ENCODE measurements around the gene LMTK2.

Gene LMTK2

DNA sequence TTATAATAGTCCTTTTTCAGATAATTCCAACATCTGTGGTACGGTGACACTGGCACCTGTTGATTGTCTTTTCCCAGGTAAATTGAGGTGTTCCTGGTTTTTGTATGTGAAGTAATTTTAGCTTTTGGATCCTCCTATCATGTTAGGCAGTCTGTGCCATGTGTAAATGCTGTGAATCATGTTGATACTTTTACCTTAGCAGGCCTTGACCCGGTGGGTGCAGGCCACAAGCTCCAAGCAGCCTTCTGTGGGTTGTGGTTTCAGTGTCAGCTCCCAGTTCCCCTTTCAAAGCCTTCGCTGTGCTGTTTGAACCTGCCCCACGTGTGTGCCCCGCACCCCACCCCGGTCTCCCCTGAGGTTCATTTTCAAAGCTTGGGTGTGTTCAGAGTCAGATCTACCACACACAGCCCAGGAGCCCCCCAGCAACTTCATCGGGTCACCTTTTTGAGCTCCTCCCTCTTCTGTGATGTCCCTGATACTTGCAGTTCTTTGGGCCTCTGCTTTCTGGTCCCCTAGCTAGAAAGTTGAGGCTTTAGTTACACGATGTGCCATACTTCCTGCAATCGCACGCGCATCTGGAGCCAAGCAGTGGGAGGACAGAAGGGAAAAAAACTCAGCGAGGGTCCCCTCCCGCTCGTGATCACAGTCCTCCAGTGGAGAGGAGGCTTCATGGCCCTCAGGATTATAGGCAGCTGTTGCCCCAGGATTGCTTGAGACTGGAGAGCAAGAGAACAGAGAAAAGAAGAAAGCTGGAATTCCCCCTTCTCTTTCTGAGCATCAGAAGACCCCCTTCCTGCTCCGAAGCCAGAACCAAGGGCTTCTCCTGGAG lies 95.9 kb downstream of the LMTK2 start:
- DNase-seq = no peak

DNA sequence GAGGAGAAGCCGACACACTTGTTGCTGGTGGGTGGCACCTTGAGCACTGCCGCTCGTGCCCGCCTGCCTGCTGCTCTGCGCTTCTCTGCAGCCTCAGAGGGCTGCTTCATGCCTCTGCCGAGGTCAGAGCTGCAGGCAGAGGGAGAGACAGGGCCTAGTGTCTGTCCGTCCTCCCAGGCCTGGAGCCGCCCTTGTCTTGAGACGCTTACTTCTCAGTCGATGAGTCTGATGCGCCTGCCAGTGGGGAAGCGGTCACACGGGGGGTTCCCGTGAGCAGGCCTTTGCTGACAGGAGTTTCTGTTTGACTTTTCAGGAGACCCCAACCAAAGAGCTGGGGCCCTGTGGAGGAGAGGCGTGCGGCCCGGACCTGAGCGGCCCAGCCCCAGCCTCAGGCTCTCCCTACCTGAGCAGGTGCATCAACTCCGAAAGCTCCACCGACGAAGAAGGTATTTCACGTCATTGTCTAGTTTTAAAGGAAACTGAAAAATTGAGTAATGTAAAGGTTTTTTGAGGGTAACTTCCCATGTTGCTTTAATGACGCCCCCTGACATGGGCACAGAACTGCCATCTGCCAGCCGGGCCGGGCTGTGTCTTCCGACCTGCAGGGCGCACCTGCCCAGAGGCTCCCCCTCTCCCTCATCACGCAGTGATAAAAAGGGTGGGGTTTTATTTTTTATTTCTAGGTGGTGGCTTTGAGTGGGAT lies 96.8 kb downstream of the LMTK2 start:
- no peak for DNase-seq

DNA sequence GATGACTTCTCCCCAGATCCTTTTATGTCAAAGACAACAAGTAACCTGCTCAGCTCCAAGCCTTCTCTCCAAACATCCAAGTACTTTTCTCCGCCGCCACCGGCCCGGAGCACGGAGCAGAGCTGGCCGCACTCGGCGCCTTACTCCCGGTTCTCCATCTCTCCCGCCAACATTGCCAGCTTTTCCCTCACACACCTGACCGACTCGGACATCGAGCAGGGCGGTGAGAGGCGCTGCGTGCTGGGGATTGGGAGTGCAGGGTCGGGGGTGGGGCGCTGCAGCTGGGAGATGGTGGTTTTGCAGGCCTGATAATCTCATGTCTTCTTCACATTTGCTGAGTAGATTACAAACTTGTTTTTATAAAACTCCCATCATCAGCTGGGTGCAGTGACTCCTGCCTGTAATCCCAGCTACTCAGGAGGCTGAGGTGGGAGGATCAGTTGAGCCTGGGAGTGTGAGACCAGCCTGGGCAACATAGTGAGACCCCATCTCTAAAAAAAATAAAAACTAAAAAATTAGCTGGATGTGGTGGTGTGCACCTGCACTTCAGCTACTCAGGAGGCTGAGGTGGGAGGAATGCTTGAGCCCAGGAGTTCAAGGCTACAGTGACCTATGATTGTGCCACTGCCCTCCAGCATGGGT lies 97.4 kb downstream of the LMTK2 start:
- DNase-seq = no peak

DNA sequence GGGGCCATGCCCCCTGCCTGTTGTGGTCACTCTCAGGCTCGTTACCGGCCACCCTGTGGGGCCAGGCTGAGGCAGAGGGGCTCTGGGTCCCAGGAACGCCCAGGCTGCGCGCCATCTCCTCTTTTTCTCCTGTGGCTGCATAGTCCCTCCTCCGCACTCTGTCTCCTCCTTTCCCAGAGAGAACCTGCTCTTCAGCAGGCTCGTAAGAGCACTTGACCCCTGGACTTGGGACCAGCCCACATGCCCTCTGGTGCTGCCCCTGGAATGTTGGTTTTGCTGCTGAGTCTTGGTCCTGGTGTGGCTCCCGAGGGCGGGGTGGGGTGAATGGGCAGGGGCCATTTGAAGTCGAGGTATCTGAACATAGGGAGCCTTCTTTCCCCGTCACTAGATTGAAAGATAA lies 98.0 kb downstream of the LMTK2 start:
- DNase-seq = no peak

DNA sequence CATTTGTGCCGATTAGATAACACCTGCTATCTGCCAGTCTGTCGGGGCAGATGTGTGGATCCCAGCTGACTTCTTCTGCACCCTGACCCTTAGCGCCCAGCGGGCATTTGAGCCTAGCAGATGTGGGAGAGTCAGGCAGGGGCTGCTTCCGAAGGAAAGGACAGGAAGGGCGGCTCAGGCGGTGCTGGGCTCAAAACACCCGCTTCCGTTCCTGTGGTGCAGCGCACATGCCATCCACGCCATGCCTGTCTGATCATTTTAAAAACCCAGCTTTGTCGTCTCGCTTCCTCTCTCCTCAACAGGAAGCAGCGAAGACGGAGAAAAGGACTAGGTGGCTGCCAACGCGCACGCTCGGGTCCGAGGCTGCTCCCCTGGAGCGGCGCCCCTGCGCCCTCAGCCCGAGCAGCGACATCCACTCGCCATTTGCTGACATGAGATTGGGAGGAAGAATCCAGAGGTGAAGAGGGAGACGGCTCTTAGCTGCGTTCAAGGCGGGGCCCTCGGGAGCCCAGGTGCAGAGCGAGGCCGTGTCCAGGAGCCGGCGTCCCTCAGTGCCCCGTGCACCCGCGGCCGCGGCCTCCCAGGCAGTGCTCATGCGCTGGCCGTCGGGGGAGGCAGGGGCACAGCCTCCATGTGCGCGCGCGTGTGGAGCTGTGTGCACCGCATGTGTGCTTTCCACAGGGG lies 98.6 kb downstream of the LMTK2 start:
- DNase-seq = no peak

DNA sequence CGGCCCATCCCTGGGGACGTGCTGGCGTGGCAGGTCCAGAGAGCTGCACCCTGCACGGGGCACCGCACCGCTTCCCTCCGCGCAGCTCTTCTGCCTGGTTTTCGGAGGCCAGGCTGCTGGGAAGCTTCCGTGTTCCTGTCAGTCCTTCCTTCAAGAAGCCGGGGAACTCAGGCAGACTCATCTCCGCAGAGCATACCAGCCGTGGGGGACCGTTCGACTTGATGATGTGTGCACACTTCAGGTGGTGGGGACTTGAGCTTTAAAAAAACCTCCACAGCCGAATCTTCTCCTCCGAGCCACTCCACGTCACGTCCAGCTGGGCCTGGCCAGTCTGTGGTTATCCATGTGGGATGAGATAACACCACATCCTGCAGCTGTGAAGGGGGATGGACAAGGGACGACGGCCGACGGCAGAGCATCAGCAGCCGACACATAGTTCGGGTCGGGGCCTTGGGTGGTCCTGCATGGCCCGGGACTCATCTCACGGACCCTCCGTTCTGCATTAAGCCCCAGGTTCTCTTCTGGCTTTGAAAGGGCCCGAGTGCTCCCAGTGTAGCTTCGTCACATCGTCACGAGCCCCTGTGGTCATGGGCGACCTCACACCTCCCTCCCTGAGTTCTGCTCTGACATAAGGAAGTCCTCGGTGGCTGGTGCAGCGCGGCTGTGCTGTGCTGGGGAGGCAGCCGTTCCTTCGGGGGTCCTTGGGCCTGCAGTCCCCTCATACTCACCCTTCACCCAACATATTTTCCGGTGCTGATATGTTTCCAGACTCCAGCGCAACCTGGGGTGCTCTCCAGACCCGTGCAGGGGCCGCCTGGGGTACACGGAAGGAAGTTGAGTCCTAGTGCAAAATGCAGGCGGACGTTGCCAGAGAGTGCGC lies 100.0 kb downstream of the LMTK2 start:
- no peak for DNase-seq

DNA sequence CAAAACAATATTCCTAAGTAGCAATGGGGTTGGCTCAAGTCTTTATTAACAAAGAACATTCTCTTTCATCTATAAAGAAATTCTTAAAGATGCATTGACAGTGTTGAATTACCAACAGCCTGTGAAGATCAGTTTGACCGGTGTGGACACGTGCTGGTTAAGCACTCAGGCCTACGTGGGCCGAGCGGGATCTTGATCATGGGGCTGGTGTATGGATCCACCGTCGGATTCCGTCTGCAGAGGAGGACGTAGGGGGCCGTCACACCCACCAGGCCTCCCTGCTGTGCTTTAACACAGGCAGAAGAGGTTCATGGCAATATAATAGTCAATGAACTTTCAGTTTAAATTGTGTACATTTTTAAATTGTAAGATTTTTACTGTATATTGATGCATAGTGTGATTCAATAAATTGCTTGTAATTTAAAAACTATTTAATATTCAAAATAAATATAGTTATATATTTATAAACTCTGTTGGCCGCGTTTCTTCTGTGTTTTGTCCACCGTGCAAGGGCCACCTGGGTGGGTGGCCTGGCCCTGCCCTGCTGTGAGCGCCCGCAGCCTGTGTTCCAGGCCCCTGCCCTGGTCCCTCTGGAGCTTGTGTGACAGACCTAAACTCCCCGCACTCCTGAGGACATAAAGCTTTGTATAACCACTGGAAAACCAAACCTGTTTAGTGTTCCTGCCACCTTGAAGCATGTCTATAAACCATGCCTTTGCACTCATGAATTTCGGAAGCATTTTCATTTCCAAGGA lies 102.7 kb downstream of the LMTK2 start:
- no peak for DNase-seq

DNA sequence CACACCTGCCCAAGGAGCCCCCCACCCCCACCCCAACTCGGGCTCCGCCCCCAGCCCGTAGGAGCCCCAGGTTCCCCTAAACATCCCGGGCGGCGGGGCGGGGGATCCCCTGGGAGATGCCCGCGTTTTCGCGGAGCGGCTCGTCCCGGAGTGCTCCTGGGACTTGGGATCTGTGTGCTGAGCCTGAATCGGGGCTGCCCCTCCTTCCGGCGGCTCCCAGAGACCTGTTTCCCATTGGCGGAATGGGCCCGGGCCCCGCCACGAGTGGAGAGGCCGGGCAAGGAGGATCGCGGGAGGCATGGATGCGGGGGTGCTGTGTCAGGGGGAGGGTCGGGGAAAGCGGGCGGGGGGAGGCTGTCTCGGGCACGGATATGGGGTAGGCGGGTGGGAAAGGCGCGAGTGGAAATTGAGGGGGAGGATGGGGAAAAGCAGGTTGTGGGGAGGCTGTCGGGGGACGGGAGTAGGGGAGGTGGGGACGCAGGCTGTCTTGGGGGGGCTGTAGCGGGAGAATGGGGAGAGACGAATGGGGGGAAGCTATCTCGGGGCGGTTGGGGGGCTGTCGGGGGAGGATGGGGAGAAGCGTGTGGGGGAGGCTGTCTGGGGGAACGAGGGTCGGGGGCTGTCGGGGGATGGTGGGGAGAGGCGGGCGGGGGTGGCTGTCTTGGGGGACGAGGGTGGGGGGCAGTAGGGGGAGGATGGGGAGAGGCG lies 104.0 kb downstream of the LMTK2 start:
- DNase-seq = peak in 8 of 51 donors; percentile 11 to 47 (median 23)

DNA sequence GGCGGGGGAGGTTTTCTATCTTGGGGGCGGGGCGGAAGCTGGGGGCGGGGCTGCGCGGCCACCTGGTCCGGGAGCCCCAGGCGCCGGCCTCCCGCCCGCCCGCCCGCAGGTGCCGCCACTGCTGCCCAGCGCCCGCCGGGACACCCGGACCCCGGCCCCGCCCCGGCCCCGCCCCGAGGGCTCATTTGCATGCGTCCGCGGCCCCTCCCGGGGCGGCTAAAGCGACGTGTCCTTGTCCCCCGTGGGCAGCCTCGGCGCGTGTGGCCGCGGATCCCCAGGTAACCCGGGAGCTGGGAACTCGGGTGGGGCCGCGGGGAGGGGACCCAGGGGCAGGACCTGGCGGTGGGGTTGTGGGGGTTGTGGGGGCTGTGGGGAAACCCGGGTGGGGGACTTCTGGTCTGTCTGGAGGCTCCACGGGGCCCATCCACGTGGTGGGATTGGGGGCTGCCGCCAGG lies 104.6 kb downstream of the LMTK2 start, which contains the start of gene BHLHA15:
Gene BHLHA15 (plus strand): TSS at position 219 of the 455 bp plus-strand sequence. CDS start 871 bp downstream, outside the sequence.
- peak in 1 of 51 donors; percentile 29 for DNase-seq

DNA sequence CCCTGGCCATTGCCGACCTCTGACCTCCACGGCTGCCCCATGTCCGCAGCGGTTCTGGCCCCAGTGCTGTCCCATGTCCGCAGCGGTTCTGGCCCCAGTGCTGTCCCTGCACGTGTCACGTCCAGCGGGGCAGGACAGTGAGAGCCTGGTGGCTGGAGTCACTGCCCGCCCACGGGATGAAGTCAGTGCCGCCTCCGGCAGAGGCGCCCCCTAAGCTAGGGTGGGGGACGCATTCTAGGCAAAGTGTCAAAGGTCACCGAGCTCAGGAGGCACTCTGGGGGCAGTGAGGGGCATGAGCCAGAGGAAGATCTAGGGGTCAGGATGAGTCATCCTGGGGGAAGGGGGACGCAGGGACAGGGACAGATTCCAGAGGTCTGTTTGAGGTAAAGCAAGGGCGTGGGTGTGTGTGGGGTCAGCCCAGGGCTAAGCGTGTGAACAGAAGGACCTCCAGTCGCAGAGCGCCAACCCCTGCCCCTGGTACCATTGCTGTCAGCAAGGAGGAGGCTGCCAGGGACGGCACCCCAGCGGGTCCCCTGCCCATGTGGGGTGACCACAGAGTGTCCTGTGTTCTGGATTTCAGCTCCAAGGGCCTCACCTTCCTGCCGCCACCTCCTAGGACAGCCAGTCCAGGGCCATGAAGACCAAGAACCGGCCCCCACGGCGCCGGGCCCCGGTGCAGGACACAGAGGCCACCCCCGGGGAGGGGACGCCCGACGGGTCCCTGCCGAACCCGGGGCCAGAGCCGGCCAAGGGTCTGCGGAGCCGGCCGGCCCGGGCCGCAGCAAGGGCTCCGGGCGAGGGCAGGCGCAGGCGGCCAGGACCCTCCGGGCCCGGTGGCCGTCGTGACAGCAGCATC lies 105.2 kb downstream of the LMTK2 start:
- DNase-seq = no peak

DNA sequence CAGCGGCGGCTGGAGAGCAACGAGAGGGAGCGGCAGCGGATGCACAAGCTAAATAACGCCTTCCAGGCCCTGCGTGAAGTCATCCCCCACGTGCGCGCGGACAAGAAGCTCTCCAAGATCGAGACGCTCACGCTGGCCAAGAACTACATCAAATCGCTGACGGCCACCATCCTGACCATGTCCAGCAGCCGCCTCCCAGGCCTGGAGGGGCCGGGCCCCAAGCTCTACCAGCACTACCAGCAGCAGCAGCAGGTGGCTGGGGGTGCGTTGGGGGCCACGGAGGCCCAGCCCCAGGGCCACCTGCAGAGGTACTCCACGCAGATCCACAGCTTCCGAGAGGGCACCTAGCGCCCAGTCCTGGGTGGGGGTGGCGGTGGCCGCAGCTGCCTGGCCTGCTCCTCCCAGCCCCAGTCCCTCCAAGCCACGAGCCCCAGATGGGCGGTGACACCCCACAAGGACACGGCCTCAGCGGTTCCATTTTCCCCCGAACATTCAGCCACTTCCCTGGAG lies 105.9 kb downstream of the LMTK2 start:
- no peak for DNase-seq

DNA sequence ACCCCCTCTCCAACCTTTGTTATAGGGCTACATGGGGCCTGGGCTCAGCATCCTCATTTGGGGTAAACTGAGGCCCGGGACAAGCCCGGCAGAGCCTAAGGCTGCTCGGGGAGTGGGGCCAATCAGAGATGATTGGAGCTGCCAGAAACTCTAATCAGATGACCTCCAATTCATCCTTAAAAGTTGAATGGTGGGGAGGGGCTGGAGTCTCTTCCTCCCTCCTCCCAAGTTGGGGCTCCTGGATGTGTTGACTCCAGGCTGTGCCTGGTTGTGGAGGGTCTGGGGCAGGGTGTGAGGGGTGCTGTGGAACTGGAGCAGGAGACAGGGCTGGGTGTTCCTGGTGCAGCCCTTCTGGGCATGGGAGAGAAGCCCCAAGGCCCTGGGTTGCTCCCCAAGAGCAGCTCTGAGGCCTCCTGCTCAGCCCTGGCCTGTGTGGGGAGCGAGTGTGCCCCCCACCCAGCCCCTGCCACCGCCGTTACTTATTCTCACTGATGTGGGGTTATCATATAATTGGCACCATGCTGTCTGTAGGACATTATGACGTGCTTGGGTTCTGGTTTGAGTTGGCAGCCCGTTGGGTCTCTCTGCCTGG lies 106.7 kb downstream of the LMTK2 start:
- no peak for DNase-seq

DNA sequence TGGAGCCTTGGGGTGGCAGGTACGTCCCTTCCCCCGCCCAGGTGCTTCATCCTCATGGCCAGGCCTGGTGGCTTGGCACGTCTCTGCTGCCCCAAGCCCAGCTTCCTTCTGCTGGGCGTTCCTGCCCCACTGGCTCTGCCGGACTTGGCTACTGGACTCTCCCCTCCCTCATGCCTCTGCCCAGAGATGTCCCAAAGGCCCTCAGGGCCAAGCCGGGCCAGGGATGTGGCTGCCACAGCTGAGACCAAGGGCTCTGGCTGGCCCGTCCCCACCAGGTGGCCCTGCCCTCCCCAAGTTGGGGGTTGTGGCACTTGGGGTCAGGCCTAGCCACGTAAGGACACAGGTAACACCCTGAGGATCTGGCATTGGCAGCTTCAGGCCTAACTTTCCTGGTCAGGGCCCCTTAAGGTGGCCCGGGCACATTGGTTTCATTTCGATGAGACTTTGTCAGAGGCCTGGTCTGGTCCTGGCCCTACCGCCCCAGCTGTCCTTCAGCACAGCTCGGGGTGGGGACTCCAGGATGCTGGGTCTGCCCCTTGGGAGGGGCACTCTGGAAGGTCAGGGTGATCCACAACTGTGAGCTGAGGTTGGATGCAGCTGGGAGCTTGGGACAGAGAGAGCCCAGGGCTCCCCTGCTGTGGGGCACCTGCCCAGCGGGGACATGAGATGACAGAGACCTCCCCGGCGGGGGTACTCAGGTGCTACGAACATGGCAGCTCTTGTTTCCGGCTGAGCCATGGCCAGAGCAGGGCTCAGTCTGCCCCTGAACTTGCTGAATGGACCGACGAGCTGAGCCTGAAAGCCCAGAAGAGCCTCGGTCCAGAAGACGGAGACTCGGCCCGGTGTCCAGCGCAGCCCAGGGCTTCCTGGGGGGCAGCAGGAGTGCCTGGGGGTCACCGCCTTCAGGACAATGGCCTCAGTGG lies 107.5 kb downstream of the LMTK2 start:
- DNase-seq = peak in 1 of 51 donors; percentile 4

DNA sequence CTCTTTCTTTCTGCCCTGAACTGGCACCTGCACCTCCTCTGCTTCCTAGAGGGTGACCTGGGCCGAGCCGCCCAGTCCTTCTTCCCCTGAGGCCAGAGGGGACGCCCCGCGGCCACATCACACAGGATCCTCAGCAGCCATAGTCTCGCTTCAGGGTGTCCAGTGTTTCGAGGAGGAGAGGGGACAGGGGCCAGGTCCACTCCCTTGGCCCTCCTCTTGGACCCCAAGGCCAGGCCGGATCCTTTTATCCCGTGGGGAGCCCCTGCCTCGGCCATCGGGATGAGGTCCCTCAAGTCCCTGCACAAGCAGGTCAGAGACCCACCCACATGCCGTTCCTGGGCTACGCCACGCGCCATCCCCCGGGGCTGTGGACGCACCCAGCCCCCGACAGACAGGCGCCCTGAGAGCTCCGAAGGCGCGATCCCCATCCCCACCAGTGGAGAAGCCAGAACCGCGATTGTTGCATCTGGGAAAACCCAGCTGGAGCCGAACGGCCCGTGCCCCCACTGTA lies 108.2 kb downstream of the LMTK2 start:
- DNase-seq = no peak

DNA sequence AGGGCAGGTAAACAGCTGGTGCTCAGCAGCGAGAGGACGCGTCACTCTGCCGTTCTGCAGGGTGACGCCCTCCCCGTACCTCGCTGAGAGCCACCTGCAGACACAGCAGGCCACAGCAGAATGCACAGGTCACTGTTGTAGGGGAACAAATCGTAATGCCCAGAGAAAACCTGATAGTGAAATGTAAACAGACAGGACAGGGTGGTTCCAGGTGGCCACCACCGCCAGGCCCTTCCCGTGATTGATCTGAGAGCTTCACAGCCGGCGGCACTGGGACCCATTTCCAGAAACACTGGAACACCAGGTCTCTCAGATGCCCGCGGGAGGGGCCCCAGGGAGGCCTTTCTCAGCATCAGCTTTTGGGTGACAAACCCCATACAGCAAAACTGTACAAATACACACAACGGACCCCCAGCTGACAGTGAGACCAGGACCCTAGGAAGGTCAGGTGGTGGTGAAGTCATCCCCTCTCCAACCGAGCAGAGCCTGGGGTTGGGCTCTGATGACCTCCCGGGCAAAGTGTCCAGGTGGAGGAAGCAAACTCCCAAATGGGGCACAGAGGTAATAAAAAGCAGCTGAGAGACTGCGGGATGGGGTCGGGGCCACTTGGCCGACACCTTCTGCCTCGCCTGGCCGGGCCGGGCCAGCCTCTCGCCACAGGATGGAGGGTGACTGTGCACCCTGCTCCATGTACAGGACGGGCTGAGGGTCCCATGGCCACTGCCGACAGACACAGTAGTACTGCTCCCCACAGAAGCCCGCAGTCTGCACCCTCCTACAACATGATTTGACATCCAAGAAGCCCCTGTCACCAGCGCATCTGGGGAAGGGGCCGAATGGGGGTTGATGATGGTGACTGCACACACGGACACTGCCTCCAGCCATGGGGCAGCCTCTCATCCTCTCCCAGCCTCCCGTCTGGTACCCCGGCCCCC lies 109.2 kb downstream of the LMTK2 start:
- DNase-seq = no peak
